ENCODE results near the gene LRRC27. TPM values are rescaled to one million over a fixed set of nuclear protein-coding genes. Genes with fewer than 3 reads are reported as not detected.

LRRC27 gene
- total and polyA plus RNA-seq, 2 of the 4 experiments (the other 2 are of a cell fraction), result 3.8 to 5.3 TPM

GRCh38 chr10:132292287-132293200 is 39.4 kb upstream of the LRRC27 start:
- no peak overlapping the region for H3K23ac ChIP-seq (ENCODE audit: low read depth, low read length)
- no peak overlapping the region for H3K14ac ChIP-seq (replicated peaks; ENCODE audit: low read depth, low read length)
- DNase-seq (no peak), ATAC-seq (ENCODE audit: low read depth) (no peak)
- no peak overlapping the region for H2AK9ac ChIP-seq (replicated peaks; ENCODE audit: low read depth, low read length, poor library complexity)
- H3K4me1 ChIP-seq (ENCODE audit: control insufficient read depth, insufficient read depth, low read length), result no peaks in the 10 kb centered on the region
- no TSS peak for BruUV-seq (replicated peaks)
- no peak overlapping the region for H4K5ac ChIP-seq (ENCODE audit: low read depth, low read length)
- H3K9me3 ChIP-seq (ENCODE audit: control insufficient read depth, insufficient read depth, low read length), result peaks cover 2% of the 10 kb centered on the region
- no peaks in the 10 kb centered on the region for H3K9me1 ChIP-seq (ENCODE audit: insufficient read depth, low read length)
- H2AK5ac ChIP-seq (ENCODE audit: low read depth, low read length), result no peak overlapping the region
- no peak overlapping the region for H3K18ac ChIP-seq (ENCODE audit: low read depth, low read length)
- no peak overlapping the region for H3K27ac ChIP-seq (ENCODE audit: insufficient read depth, low read length)
- H3K4me2 ChIP-seq (ENCODE audit: low read depth, low read length), result no peak overlapping the region
- no peak for TF ChIP-seq MAZ (IDR thresholded peaks at IDR 0.05; ENCODE audit: borderline replicate concordance, low read depth, low read length)
- no peak for TF ChIP-seq RCOR1 (IDR thresholded peaks at IDR 0.05; ENCODE audit: insufficient replicate concordance, low read length)
- TF ChIP-seq CEBPB (IDR thresholded peaks at IDR 0.05; ENCODE audit: low read depth, low read length), result no peak
- TF ChIP-seq ELK1 (IDR thresholded peaks at IDR 0.05; ENCODE audit: borderline replicate concordance, low read depth, low read length), result no peak
- TF ChIP-seq RFX5 (IDR thresholded peaks at IDR 0.05; ENCODE audit: low read depth, low read length), result no peak
- TF ChIP-seq MXI1 (IDR thresholded peaks at IDR 0.05; ENCODE audit: borderline replicate concordance, low read depth, low read length), result no peak
- no peak for TF ChIP-seq FOS (IDR thresholded peaks at IDR 0.05; ENCODE audit: low read depth, low read length)
- no peak for TF ChIP-seq MAFK (IDR thresholded peaks at IDR 0.05; ENCODE audit: low read depth, low read length)
- TF ChIP-seq CHD1 (IDR thresholded peaks at IDR 0.05; ENCODE audit: low read depth, low read length), result no peak
- TF ChIP-seq SMC3 (IDR thresholded peaks at IDR 0.05; ENCODE audit: low read depth, low read length), result no peak
- intact Hi-C loops (cut with micrococcal nuclease), result no loop called here
- ChIA-PET POLR2A (ENCODE audit: unreplicated experiment) (no interaction called here), CTCF (no interaction called here)
- H3K56ac ChIP-seq (ENCODE audit: extremely low read depth, insufficient read depth, low read length), result no peak overlapping the region
- no peak overlapping the region for H2BK20ac ChIP-seq (ENCODE audit: low read depth, low read length)
- no peak overlapping the region for H3K4me3 ChIP-seq (ENCODE audit: insufficient read depth, low read depth, low read length)
- H3K79me1 ChIP-seq (ENCODE audit: low read depth in 1 of 2, low read length in 2 of 2), result no peaks in the 10 kb centered on the region
- dilution Hi-C loops (cut with HindIII; ENCODE audit: low sequenced_read_pairs, unreplicated experiment), result no loop called here
- H2AFZ ChIP-seq (replicated peaks; ENCODE audit: low read length, poor library complexity), result no peak overlapping the region
- H3K9ac ChIP-seq (ENCODE audit: low read depth, low read length), result no peak overlapping the region
- no peak overlapping the region for H4K8ac ChIP-seq (ENCODE audit: low read depth in 2 of 2, low read length in 2 of 2)
- 65% methylated on average over 8 of the region's 30 CpGs; no CpG with 5 or more reads in 1 of the 2 experiments for WGBS, 2 experiments (ENCODE audit: extremely low coverage in 2 of 2, insufficient read length in 1 of 2)
- H4K91ac ChIP-seq (ENCODE audit: insufficient read depth, low read depth, low read length), result no peak overlapping the region
- H2BK15ac ChIP-seq (ENCODE audit: low read depth, low read length), result no peak overlapping the region
- no peak overlapping the region for H3K4ac ChIP-seq (ENCODE audit: low read depth, low read length)
- in situ Hi-C loops (cut with MboI; ENCODE audit: low sequenced_read_pairs), result no loop called here
- no peaks in the 10 kb centered on the region for H3K36me3 ChIP-seq (ENCODE audit: control insufficient read depth, insufficient read depth, low read length)
- H2BK5ac ChIP-seq (ENCODE audit: low read depth, low read length, poor library complexity, severe bottlenecking), result no peak overlapping the region
- peaks cover 8% of the 10 kb centered on the region for H3K27me3 ChIP-seq (ENCODE audit: control insufficient read depth, insufficient read depth, low read length)
- no peaks in the 10 kb centered on the region for H4K20me1 ChIP-seq (ENCODE audit: insufficient read depth, low read length)
- H2BK120ac ChIP-seq (ENCODE audit: low read depth, low read length), result no peak overlapping the region
